Prostate gland (tissue), 2 donors: ENCODE data around the gene SLC25A34. TPM values are rescaled to one million over a fixed set of nuclear protein-coding genes. Genes with fewer than 3 reads are reported as not detected.

Experiments used
- DNase-seq: peaks from one replicate; pipeline ENCODE4 v3.0.0-alpha.2; 2019; ENCODE audit warnings: low spot score
- H3K27ac ChIP-seq, 2 donors: fragments of 200-600 bp; sonication (generic); 2 replicates each; pipeline ENCODE4 v1.5.1; 2017 to 2019
- H3K27me3 ChIP-seq: fragments of 200-600 bp; sonication (generic); replicated peaks from 2 replicates; pipeline ENCODE4 v1.5.1; 2019; ENCODE audit not compliant: insufficient read depth
- H3K36me3 ChIP-seq, 2 donors: fragments of 200-600 bp; sonication (generic); 1 replicate in 1 of 2; 2 replicates in 1 of 2; pipeline versions ENCODE4 v1.5.1 to v1.8.1; 2017 to 2019
- H3K4me1 ChIP-seq: fragments of 200-600 bp; sonication (generic); replicated peaks from 2 replicates; pipeline ENCODE4 v1.5.1; 2019
- H3K4me3 ChIP-seq, 2 donors: fragments of 200-600 bp; sonication (generic); 2 replicates each; pipeline ENCODE4 v1.5.1; 2017 to 2019
- H3K9me3 ChIP-seq: fragments of 200-600 bp; sonication (generic); 2 replicates; pipeline ENCODE4 v1.5.1; 2017
- POLR2A ChIP-seq: fragments of 450-650 bp; IDR thresholded peaks from one replicate; pipeline ENCODE4 v1.6.1; 2016; ENCODE audit warnings: antibody characterized with exemption, mild to moderate bottlenecking
- POLR2AphosphoS5 ChIP-seq: sonication (generic); formaldehyde crosslinking; IDR thresholded peaks from one replicate; pipeline ENCODE4 v1.6.1; 2017; ENCODE audit warnings: antibody characterized with exemption
- WGBS: methylation state at CpG from one replicate; pipeline ENCODE4 v1.1.5; 2018; 5-methylcytosine and 5-hydroxymethylcytosine counted together
- intact Hi-C: fragments of 100-400 bp; cut with DNase I; formaldehyde crosslinking; loops from one replicate; pipeline ENCODE4 v1.14.2; 2022
- total RNA-seq, 2 donors: library from RNA; depleted of rRNA; stranded (reverse); fragments of >200 nt; gene quantifications; one replicate each; pipeline ENCODE4 v1.1.0, GENCODE V29; 2016
- TF ChIP-seq, protein P1 (sequence below), 4 experiments: fragments of 200-600 bp in 2 of 4; fragments of 450-650 bp in 2 of 4; sonication (generic) in 2 of 4; IDR thresholded peaks; 1 replicate in 3 of 4; 2 replicates in 1 of 4; pipeline ENCODE4 v1.5.1; 2016 to 2019; ENCODE audit warnings: antibody characterized with exemption in 4 of 4, mild to moderate bottlenecking in 2 of 4, moderate library complexity in 2 of 4

The SLC25A34 gene
- total RNA-seq, 2 donors from 2014 or later, result 1.1 to 1.4 TPM

DNA sequence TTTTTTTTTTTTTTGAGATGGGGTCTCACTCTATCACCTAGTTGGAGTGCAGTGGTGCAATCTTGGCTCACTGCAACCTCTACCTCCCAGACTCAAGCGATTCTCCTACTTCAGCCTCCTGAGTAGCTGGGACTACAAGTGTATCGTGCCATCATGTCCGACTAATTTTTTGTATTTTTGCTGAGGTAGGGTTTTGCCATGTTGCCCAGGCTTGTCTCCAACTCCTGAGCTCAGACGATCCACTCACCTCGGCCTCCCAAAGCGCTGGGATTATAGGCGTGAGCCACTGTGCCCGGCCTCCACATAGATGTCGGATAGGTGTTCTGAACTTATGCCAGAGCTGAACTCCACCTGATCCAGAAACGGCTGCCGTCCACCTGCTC lies 30.9 kb upstream of the SLC25A34 start:
- no peak for DNase-seq
- intact Hi-C loops, result no loop called here
- TF ChIP-seq POLR2AphosphoS5, result no peak
- TF ChIP-seq, protein P1, sequence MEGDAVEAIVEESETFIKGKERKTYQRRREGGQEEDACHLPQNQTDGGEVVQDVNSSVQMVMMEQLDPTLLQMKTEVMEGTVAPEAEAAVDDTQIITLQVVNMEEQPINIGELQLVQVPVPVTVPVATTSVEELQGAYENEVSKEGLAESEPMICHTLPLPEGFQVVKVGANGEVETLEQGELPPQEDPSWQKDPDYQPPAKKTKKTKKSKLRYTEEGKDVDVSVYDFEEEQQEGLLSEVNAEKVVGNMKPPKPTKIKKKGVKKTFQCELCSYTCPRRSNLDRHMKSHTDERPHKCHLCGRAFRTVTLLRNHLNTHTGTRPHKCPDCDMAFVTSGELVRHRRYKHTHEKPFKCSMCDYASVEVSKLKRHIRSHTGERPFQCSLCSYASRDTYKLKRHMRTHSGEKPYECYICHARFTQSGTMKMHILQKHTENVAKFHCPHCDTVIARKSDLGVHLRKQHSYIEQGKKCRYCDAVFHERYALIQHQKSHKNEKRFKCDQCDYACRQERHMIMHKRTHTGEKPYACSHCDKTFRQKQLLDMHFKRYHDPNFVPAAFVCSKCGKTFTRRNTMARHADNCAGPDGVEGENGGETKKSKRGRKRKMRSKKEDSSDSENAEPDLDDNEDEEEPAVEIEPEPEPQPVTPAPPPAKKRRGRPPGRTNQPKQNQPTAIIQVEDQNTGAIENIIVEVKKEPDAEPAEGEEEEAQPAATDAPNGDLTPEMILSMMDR (IDR thresholded peaks at IDR 0.05), result no peak
- TF ChIP-seq POLR2A, result no peak
- Histone ChIP-seq H3K4me1 (peaks cover 3% of the 10 kb centered on the region), H3K36me3 (no peaks in the 10 kb centered on the region), H3K27me3 (no peaks in the 10 kb centered on the region), H3K4me3 (no peak overlapping the region), H3K9me3 (no peaks in the 10 kb centered on the region), H3K27ac (no peak overlapping the region)
- WGBS, result 91% methylated on average over 11 of the region's 11 CpGs

DNA sequence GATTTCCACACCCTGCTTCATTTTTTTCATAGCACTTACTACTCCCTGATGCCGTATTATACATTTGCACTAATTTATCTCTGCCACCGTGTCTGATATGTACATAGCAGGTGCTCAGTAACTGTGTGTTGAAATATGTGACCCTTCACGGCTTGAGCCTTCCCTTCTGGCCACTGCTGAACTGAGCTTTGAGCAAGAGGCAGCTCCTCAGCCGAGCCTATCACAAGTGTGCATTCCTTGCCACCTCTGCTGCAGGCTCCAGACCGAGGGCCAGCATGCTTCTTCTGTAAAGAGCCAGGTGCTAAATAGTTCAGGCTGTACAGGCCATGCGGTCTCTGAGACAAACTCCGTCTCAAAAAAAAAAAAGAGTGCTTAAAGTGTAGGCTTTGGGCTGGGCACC lies 29.3 kb upstream of the SLC25A34 start:
- H3K4me3 ChIP-seq, result no peak overlapping the region
- intact Hi-C loops, result no loop called here
- no peaks in the 10 kb centered on the region for H3K9me3 ChIP-seq
- H3K36me3 ChIP-seq, result no peaks in the 10 kb centered on the region
- H3K27me3 ChIP-seq, result no peaks in the 10 kb centered on the region
- WGBS, result 81% methylated on average over 7 of the region's 7 CpGs
- TF ChIP-seq POLR2A (no peak), POLR2AphosphoS5 (no peak)
- TF ChIP-seq, protein P1 (IDR thresholded peaks at IDR 0.05), result no peak
- no peak for DNase-seq
- peaks cover 3% of the 10 kb centered on the region for H3K4me1 ChIP-seq
- no peak overlapping the region for H3K27ac ChIP-seq

DNA sequence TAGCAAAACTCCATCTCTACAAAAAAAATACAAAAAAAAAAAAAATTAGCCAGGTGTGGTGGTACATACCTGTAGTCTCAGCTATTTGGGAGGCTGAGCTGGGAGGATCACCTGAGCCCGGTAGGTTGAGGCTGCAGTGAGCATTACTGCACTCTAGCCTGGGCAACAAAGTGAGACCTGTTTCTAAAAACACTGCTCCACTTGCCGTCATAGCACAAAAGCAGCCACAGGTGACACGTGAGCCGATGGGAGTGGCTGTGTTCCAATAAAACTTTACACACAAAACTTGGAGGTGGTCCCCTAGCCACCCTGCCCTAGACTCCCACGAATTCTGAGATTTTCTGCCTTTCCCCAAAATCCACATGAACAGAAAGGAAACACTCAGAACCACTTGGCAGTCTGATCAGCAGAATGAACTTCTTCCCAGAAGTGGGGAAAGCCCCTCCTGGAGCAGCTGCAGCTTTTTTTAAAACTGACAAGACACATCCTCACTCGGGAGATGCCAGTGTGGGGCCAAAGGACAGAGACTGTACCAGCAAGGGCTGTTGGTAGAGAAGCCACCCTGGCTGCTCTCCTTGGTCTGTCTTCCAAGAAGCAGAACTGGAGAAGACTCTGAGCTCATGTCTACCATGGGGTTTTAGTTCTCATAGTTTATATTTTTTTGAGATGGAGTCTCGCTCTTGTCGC lies 28.7 kb upstream of the SLC25A34 start:
- intact Hi-C loops, result no loop called here
- Histone ChIP-seq H3K9me3 (no peaks in the 10 kb centered on the region), H3K27ac (no peak overlapping the region), H3K4me1 (peaks cover 3% of the 10 kb centered on the region), H3K36me3 (no peaks in the 10 kb centered on the region), H3K4me3 (no peak overlapping the region), H3K27me3 (no peaks in the 10 kb centered on the region)
- no peak for TF ChIP-seq POLR2AphosphoS5
- no peak for TF ChIP-seq POLR2A
- TF ChIP-seq, protein P1 (IDR thresholded peaks at IDR 0.05), result no peak
- DNase-seq, result no peak
- WGBS, result 69% methylated on average over 8 of the region's 8 CpGs

DNA sequence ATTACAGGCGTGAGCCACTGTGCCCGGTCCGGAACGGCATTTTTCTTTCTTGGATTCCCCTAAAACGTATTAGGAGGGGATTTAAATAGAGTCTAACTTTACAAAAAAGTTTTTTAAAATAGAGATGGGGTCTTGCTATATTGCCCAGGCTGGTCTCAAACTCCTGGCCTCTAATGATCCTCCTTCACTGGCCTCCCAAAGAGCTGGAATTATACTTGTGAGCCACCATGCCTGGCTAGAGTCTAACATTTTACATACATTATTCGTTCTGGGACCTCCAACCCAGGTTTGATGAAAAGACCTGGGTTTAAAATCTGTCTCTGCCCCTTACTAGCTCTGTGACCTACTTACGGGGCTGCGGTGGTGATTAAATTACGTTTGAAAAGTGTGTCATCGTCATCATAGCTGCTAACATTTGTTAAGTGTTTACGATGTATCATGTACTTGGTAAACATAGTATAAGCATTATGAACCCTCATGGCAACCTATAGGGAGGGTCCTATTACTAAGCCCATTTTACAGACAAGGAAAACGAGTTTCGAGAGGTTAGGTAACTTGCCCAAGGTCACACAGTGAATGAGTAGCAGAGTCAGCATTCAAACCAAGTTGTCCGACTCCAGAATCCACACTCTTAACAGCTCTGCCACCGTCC lies 27.4 kb upstream of the SLC25A34 start:
- Histone ChIP-seq H3K4me1 (peaks cover 3% of the 10 kb centered on the region), H3K27me3 (no peaks in the 10 kb centered on the region), H3K36me3 (no peaks in the 10 kb centered on the region), H3K4me3 (no peak overlapping the region), H3K9me3 (no peaks in the 10 kb centered on the region), H3K27ac (no peak overlapping the region)
- WGBS, result 88% methylated on average over 15 of the region's 15 CpGs
- DNase-seq, result no peak
- TF ChIP-seq POLR2AphosphoS5 (no peak), POLR2A (no peak)
- TF ChIP-seq, protein P1 (IDR thresholded peaks at IDR 0.05), result no peak
- intact Hi-C loops, result no loop called here

DNA sequence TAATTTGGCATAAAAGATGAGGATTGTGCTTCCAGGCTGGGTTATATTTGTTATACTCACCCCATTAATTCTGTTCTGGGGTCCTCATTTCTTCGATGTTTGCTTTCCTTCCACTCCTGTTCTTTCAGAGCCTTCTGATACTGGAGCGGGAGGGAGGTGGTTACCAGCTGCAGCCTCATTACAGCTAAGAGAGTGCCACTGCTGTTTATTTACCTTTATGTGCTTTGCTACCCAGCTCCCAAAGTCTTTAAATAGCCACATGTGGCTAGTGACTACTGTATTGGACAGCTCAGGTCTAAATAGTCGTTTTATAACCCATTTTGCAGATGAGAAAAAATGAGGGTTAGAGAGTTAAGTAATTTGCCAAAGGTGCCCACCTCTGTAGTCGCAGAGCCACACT lies 26.8 kb upstream of the SLC25A34 start:
- intact Hi-C loops, result no loop called here
- H3K27ac ChIP-seq, result no peak overlapping the region
- no peak overlapping the region for H3K4me3 ChIP-seq

More for the DNA sequence above, 26.8 kb upstream of the SLC25A34 start:
- WGBS, result 90% methylated on average over 4 of the region's 4 CpGs
- no peak for DNase-seq
- Histone ChIP-seq H3K27me3 (no peaks in the 10 kb centered on the region), H3K4me1 (peaks cover 3% of the 10 kb centered on the region), H3K36me3 (no peaks in the 10 kb centered on the region), H3K9me3 (no peaks in the 10 kb centered on the region)
- TF ChIP-seq, protein P1 (IDR thresholded peaks at IDR 0.05), result no peak
- TF ChIP-seq POLR2A (no peak), POLR2AphosphoS5 (no peak)
